ENCODE results near the gene ARHGAP33.

- TF ChIP-seq POLR2AphosphoS5 (IDR thresholded peaks at IDR 0.05) (no peak), POLR2A (IDR thresholded peaks at IDR 0.05) (no peak), CTCF (IDR thresholded peaks at IDR 0.05) (no peak)
Measured at GRCh38 chr19:35780717-35781116, 5.4 kb downstream of the ARHGAP33 start.

Data from suprapubic skin (tissue), 4 donors.